ENCODE measurements around the gene PAPPA. TPM values are rescaled to one million over a fixed set of nuclear protein-coding genes. Genes with fewer than 3 reads are reported as not detected.

The PAPPA gene
- total RNA-seq, 1 donor from 2014 or later, result 0.69 TPM

DNA sequence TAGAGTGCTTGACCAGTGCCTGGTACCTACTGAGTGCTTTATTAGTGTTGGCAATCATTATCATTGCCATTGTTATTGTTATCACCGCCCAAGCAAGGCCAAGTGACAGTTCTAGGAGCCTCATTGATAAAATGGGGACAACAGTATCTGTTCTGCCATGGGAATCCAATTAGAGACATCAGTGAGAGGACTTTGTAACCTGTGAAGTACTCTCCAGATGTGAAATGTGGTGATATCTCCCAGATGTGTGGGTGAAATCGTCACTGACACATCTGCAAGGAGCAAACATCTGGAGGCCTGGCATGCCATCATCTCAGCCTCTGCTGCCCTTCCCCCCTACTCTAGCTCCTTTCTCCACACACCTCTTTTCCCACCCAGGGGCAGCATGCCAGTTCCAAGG is 260.8 kb downstream of the PAPPA start:
- no peak for DNase-seq
- Histone ChIP-seq H3K27ac (replicated peaks) (no peak overlapping the region), H3K9me3 (replicated peaks) (no peaks in the 10 kb centered on the region), H3K4me1 (no peaks in the 10 kb centered on the region), H3K4me3 (no peak overlapping the region), H3K27me3 (ENCODE audit: low read depth) (no peaks in the 10 kb centered on the region), H3K36me3 (no peaks in the 10 kb centered on the region)
- TF ChIP-seq, protein P1, sequence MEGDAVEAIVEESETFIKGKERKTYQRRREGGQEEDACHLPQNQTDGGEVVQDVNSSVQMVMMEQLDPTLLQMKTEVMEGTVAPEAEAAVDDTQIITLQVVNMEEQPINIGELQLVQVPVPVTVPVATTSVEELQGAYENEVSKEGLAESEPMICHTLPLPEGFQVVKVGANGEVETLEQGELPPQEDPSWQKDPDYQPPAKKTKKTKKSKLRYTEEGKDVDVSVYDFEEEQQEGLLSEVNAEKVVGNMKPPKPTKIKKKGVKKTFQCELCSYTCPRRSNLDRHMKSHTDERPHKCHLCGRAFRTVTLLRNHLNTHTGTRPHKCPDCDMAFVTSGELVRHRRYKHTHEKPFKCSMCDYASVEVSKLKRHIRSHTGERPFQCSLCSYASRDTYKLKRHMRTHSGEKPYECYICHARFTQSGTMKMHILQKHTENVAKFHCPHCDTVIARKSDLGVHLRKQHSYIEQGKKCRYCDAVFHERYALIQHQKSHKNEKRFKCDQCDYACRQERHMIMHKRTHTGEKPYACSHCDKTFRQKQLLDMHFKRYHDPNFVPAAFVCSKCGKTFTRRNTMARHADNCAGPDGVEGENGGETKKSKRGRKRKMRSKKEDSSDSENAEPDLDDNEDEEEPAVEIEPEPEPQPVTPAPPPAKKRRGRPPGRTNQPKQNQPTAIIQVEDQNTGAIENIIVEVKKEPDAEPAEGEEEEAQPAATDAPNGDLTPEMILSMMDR (IDR thresholded peaks at IDR 0.05; ENCODE audit: borderline replicate concordance), result no peak
- intact Hi-C loops (cut with micrococcal nuclease), result no loop called here

DNA sequence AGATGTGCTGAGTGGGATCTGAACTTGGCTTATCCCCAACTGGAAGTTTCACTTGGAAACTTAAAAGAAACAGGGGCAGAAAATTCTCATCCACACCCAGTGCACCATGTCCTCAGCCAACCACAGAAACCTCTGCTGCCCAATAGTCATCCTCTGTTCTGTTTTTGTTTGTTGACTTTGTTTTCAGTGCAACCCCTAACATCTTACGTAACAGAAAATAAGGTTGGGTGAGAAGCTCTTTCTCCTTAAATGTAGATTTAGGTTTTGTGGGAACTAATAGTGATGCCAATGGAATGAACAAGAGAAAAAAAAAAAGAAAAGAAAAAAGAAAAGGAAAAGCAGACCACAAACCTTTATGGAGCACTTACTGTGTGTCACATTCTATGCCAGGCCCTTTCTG is 262.8 kb downstream of the PAPPA start:
- intact Hi-C loops (cut with micrococcal nuclease), result no loop called here
- Histone ChIP-seq H3K4me1 (no peaks in the 10 kb centered on the region), H3K27me3 (ENCODE audit: low read depth) (no peaks in the 10 kb centered on the region), H3K4me3 (no peak overlapping the region), H3K36me3 (no peaks in the 10 kb centered on the region), H3K27ac (replicated peaks) (no peak overlapping the region), H3K9me3 (replicated peaks) (no peaks in the 10 kb centered on the region)
- TF ChIP-seq, protein P1 (IDR thresholded peaks at IDR 0.05; ENCODE audit: borderline replicate concordance), result no peak
- no peak for DNase-seq

DNA sequence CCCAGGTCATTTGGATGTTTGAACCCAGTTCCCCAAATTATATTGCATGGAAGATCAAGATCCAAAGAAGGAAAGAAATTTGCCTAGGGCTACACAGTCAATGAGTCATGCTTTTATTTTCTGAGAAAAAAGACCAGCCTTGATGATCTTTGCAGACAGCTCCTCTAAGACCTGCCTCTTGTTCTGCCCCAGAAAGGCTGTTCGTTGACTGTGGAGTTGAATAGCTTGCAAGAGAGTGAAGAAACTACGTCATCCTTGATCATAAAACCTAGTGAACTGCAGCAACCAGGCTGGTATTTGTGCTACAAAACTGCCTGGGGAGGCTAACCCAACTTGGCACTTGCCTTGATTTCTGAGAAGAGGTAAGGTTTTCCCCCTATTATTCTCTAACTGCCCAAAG is 263.9 kb downstream of the PAPPA start:
- Histone ChIP-seq H3K4me1 (no peaks in the 10 kb centered on the region), H3K27ac (replicated peaks) (no peak overlapping the region), H3K27me3 (ENCODE audit: low read depth) (no peaks in the 10 kb centered on the region), H3K36me3 (no peaks in the 10 kb centered on the region), H3K9me3 (replicated peaks) (no peaks in the 10 kb centered on the region), H3K4me3 (no peak overlapping the region)
- TF ChIP-seq, protein P1 (IDR thresholded peaks at IDR 0.05; ENCODE audit: borderline replicate concordance), result no peak
- no peak for DNase-seq
- intact Hi-C loops (cut with micrococcal nuclease), result no loop called here

DNA sequence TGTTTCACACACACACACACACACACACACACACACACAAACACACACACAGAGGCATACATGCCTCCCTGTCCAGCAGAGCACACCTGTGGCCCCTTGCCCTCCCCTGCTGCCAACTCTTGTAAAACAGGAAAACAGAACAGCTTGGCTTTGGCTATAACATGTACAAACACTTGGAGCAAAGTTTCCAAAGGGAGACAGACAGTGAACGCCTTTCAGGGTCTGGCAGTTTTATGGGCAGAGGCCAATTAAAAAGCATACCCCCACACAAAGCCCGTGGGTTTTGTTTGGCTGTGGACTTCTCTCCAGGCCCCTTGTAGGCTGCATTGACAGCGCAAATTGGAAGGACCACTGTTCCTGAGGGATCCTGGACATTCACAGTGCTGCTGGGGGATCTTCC is 265.6 kb downstream of the PAPPA start:
- intact Hi-C loops (cut with micrococcal nuclease), result no loop called here
- no peaks in the 10 kb centered on the region for H3K4me1 ChIP-seq
- H3K27ac ChIP-seq (replicated peaks), result no peak overlapping the region
- no peaks in the 10 kb centered on the region for H3K9me3 ChIP-seq (replicated peaks)
- H3K36me3 ChIP-seq, result no peaks in the 10 kb centered on the region
- no peak for DNase-seq
- H3K27me3 ChIP-seq (ENCODE audit: low read depth), result no peaks in the 10 kb centered on the region
- no peak overlapping the region for H3K4me3 ChIP-seq
- TF ChIP-seq, protein P1 (IDR thresholded peaks at IDR 0.05; ENCODE audit: borderline replicate concordance), result no peak

DNA sequence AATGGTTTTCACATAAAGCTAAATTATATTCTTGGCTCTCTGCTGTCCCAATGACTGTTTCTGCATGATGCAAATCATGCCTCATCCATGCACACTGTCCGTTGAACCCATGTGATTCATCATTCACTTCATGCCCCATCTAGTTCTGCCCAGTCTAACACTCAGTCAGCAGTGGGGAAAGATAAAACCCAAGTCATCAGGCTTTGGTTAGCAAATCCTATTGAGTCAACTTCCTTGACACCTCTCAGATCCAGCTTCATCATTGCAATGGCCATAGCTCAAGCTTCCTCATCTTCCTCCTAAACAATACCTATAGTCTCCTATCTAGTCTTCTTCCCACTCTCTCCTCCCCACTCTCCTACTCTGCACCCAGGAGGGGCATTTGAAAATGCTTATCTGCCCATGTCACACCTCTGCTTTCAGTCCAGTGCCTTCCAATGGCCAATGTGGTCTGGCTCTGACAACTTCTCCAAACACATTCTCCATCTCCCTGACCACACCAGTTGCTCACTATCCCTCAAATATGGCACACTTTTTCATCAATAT is 267.5 kb downstream of the PAPPA start:
- no peak for DNase-seq
- H3K27me3 ChIP-seq (ENCODE audit: low read depth), result no peaks in the 10 kb centered on the region
- H3K4me3 ChIP-seq, result no peak overlapping the region
- peaks cover 3% of the 10 kb centered on the region for H3K36me3 ChIP-seq
- TF ChIP-seq, protein P1 (IDR thresholded peaks at IDR 0.05; ENCODE audit: borderline replicate concordance), result no peak
- intact Hi-C loops (cut with micrococcal nuclease), result no loop called here
- H3K9me3 ChIP-seq (replicated peaks), result no peaks in the 10 kb centered on the region
- H3K4me1 ChIP-seq, result no peaks in the 10 kb centered on the region
- H3K27ac ChIP-seq (replicated peaks), result no peak overlapping the region

Measured in left ventricle myocardium inferior (tissue), 1 donor.